NCI-H524 (cell line): Measurements from ENCODE around the gene PPP6R3.
"Not testable (repeated sequence)": the region's sequence is repeated elsewhere in the genome, so short reads cannot be mapped to it uniquely, and the experiment has no call there.

Source experiments
- DNase-seq, 2 experiments: peaks; one replicate each; lab custom pipeline; 2025; lab: John Stamatoyannopoulos, UW

The PPP6R3 gene

DNA sequence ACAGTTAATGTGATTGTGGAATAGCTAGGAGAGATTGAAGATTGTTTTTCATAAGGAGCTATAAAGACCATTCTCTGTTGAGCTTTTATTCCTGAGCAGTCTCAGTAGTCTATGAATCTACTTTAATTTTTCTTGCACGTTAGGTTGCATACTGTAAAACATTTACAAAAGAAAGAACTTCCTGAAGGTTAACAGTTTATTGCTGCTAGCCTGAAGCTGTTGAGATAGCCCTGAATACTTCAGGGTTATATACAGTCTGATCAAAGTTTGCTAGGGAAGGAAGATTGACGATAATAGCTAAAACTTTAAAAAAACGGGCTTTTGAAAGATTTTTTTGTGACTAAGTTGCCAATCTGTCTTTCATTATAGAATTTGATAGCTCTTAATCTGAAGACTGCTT, 64.8 kb downstream of the PPP6R3 start:
- no peak for DNase-seq

DNA sequence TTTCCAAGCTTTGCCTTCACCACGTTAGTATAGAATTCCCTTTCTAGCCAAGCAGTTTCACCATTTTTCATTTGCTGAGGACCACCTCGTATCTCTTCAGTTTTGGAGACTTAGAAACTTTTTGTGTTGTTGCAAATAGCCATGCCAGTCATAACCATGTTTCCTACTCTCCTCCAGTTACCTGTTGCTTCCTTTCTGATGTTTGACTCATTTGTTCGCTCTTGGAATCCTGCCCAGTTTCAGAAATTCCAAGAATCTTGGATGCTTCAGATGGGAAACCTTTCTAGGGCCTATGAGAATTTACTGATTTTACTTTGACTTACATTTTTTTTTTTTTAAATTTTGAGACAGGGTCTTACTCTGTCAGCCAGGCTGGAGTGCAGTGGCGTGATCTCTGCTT, 65.4 kb downstream of the PPP6R3 start:
- DNase-seq = no peak

DNA sequence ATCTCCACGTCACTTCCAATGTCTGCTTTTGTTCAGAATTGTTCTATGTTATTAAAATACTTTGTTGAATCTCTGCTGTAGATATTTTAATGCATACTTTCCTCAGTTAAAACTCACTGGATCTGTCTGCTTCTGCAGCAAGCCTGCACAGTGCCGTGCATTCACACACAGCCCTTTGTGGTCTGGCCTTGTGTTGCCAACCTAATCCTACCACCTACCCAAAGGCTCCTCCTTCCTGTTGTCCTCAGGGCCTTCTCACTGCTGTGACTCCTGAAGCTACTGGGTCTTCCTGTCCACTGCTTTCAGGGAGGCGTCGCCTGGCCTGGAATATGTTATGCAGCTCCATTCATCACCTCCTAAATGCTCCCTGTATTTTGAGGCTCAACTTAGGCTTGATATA, 67.0 kb downstream of the PPP6R3 start:
- no peak for DNase-seq

DNA sequence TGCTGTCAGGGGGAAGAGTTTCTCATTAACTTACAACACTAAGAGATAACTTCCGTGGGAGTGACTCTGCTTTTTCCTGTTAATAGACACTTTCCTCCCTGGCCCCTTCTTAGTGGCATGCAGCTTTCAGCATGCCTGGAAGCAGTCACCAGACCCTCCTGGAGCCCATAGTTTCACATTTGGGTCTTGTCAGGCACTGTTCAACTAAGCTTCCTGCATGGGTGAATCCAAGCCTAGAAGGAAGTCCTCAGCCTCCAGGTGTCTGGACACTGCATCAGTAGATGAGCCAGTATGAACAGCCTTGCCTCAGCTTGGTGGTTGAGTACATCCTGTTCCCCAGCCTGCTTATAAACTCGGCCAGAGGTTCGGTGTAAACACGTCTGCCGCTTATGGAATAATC, 68.1 kb downstream of the PPP6R3 start:
- no peak for DNase-seq

DNA sequence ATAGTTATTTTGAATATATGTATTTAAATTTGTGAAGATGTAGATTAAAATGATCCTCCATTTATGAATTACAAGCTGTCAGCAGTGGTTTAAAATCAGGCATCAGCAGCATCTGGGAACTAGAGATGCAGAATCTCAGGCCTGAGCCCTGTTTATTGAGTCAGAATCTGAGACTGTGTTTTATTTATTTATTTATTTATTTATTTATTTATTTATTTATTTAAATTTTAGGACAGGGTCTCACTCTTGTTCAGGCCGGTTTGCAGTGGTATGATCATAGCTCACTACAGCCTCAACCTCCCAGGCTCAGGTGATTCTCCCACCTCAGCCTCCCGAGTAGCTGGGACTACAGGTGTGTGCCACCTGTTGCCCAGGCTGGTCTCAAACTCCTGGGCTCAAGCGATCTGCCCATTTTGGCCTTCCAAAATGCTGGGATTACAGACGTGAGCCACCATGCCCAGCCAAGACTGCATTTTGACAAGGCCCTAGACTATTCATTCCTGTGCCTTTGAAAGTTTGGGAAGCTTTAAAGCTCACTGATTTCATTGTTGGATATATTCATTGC, 70.7 kb downstream of the PPP6R3 start:
- DNase-seq = no peak

DNA sequence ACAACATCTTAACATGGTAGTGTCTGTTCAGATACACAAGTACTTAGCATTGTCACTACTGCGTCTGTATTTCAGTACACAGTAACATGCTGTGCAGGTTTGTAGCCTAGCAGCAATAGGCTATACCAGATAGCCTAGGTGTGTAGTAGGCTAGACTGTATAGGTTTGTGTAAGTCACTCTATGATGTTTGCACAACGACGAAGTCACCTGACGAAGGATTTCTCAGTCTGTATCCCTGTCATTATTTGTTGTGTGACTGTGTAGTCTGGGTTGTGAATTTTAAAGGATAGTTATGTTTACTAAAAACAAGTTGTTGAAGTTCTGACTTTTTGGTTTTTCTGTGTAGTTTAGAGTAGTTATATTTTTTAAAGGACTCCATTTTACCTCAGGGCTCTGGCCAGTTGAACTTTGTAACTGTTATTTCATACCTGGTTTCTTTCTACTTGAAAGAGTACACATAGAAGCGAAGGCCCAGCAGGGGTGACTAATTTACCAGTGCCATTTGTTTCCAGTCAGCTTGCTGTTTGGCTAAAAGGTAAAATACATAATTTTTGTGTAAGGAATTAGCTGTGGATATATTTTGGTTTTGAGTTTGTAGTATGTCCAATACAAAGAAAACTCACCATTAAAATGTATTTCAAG, 72.3 kb downstream of the PPP6R3 start:
- no peak for DNase-seq

DNA sequence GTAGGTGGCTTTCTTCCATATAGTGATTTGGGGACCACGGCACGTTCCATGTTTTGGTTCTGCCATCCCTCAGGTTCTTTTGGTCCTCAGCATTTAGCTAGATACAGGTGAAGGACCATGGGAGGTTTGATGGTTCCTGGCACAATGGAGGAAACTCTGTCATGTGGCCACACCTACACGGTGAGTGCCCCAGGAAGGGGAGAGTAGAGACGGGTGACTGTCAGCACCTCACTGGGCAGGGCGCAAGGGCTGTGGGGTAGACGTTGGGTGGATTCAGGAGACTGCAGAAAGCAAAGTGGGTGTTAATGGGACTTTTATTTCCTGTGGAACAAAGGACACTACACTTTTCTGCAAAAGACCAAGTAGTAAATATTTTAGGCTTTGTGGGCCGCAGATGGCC, 73.4 kb downstream of the PPP6R3 start:
- DNase-seq = no peak

DNA sequence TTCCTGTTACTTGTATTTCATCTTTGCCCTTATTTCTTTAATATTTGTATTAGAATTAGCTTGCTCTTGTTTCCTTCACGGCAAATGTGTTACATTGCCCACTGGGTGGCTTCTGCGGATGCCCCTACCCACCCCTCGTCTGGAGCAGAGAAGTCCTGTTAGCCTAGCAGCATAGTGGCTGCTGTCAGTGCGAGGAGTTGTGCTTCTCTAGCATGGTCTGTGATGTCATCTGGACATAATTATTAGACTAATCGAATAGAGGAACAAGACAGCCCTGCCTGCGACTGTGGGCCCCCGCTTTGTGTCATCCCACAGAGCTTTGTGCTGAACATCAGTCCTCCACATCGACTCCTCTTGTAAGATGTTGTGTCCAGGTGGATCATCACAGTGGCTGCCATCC, 74.5 kb downstream of the PPP6R3 start:
- DNase-seq = no peak

DNA sequence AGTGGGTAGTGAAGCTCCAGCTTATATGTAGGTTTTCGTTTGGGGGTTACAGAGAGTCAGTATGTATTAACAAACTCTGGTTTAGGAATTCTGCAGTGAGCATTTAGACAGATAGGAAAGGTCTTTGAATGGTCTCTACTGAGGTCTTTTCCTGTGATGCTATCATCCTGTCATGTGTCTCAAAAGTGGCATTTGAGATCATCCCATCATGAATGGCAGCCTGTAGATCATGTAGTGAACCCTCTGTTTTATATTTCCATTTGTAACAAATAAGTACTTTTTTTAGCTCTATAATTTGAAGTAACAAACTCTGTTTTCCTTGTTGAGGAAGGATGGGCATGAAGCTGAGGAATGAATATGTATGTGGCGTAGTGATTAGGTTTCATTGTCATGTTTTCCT, 76.2 kb downstream of the PPP6R3 start:
- no peak for DNase-seq

DNA sequence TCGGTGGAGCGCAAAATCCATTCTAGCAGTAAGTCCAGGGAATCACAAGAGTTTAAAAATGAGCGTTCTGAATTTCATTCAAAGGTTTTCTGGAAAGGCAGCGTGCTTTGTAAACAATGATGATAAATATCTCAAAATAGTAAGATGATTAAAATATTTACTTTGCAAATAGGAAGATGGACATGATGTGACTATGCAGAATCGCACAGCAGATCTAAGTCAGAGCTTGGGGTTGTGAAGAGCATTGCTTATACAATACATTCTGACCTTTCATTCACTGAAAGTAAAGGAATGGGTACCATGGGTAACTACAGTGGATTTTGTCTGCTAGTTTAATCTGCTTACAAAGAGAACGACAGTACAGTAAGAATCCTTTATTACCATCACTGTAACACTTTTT, 77.5 kb downstream of the PPP6R3 start:
- no peak for DNase-seq

DNA sequence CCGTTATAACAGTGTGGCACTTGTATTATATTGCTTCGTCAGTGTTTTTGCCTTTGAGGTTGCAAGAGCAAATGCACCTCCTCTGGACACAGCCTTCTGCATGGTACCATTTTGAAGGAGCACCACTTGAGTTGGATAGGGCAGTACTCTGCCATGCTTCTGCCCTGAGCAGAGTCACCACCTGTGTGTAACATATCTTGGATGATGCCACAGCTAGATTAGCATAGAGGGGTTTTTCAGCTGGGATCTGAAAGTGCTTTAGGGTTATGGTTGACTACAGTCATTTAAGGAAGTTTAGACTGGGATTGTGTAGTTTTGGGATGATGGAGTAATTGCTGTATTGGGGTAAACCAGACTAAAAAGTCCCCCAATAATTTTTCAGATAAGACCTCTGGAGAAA, 78.8 kb downstream of the PPP6R3 start:
- DNase-seq = peak in 1 of 2 experiments; percentile 20

DNA sequence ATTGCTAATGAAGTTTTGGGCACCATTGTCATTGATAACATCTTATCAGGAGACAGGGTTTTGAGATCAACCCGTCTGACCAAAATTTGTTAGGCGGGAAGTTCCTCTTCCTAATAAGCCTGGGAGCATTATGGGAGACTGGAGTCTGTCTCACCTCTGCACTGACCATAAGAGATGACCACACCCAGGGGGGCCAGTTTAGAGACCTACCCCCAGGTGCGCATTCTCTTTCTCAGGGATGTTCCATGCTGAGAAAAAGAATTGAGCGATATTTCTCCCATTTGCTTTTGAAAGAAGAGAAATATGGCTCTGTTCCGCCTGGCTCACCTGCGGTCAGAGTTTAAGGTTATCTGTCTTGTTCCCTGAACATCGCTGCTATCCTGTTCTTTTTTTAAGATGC, 80.0 kb downstream of the PPP6R3 start:
- DNase-seq = not testable (repeated sequence)

DNA sequence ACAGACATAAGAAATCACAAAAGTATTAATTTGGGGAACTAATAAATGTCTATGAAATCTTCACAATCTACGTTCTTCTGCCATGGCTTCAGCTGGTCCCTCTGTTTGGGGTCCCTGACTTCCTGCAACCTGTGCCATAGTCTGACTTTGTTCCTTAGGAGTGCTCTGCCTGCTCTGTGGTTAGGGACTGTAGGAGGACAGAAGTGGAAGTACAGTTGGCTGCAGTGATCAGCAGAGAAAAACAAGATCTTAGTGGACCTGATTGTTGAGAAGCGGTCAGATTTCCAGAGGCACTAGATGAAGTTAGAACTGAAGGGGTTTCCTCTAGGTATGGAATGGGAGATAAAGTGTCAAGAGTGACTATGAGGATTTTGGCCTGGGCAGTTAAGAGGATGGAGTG, 80.6 kb downstream of the PPP6R3 start:
- DNase-seq = no peak

DNA sequence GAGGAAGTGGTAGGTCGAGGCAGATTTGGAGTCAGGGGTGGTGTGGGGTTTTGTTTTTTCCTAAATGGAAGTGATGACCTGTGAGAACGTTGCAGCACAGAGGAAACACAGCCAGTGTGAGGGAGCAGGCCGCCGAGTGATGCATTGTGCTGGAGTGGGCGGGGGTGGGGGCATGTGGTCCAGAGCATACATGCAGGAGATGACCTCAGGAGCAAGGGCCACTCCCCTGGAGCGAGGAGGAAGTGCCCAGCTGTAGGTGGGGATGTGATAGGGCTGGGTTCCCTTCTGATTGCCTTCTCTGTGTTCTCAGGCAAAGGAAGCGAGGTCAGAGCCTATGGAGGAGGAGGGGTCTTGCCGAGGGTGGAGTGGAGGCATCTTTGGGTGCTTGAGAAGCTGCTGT, 81.4 kb downstream of the PPP6R3 start:
- no peak for DNase-seq

DNA sequence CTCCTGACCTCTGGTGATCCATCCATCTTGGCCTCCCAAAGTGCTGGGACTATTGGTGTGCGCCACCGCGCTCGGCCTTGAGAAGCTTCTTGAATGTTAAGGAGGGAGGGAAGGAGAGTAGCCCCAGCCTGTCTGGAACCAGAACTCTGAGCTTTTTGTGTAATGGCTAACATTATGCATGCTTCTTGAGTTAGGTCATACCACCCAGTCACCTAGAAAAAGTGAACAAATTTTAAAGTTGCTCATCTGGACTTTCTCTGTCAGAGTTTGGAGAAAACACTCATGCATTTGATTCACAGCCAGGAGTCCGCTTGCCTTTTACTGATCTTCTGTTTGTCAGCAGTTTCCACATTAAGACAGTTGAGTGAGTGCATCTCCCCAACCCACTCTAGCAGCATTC, 82.1 kb downstream of the PPP6R3 start:
- no peak for DNase-seq

DNA sequence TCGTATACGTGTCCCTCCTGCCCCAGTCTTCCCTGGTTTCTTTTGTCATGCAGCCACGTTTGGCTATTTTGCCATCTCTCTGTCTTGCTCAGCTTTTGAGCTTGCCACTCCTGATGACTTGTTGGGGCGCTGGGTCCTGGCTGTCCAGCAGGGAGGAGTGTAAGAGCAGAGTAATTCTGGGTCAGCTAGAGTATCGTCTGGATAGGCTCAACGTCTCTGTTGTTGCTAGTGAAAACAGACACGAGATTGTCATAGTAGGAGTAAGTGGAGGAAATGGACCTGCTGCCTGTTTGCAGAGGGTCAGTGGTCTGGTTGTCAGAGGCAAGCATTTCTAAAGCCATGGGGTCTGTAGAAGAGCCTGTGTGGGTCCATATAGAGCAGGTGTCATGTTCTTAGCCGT, 83.0 kb downstream of the PPP6R3 start:
- no peak for DNase-seq

DNA sequence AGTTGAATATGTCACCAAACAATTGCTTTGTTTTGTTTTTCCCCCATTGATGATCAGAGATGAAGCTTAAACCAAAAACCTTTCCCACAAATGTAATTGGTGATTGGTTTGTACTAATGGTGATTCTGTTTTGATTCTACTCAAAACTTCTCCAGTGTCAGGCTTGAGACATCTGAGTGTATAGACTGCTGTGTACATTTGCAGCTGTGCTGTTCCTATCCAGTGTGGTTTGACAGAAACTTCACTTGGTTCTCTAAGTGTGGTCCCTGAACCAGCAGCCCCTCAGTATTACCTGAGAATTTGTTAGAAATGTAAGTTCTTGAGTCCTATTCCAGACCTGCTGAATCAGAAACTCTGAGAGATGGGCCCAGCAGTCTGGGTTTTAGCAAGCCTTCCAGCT, 84.8 kb downstream of the PPP6R3 start:
- no peak for DNase-seq

DNA sequence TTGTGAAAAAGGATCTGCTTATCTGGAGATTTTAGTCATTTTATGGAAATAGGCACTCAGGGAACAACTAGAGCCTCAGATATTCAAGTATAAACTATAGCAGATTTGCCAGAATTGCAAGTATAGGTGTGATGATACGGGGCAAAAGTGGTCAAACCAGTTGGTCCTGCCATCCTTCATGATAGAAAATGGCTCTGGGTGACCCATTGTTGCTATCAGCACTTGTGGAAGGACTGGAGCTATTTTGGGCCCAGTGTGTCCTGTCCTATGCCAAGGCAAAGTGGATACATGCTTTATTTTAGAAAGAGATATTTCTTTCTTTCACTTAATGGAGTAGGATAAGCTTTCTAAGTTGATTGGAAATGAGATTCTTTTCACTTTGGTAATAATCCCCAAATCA, 85.2 kb downstream of the PPP6R3 start:
- no peak for DNase-seq

DNA sequence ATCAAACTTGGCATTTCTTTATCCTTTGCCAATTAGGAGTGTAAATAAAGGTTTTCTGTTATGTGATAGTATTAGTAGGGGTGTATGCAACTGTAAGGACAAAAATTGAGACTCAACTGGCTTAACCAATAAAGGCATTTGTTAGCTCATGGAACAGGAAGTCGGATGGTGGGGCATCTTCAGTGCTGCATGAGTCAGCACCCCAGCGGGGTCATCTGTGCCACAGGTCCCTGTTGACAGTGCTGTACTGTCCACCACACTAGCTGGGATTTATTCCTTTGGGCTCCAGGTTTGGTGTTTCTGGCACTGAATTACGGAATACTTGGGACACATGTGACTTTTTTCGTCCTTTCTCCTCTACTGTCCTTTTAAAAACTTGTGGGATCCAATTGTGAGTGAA, 86.0 kb downstream of the PPP6R3 start:
- no peak for DNase-seq

DNA sequence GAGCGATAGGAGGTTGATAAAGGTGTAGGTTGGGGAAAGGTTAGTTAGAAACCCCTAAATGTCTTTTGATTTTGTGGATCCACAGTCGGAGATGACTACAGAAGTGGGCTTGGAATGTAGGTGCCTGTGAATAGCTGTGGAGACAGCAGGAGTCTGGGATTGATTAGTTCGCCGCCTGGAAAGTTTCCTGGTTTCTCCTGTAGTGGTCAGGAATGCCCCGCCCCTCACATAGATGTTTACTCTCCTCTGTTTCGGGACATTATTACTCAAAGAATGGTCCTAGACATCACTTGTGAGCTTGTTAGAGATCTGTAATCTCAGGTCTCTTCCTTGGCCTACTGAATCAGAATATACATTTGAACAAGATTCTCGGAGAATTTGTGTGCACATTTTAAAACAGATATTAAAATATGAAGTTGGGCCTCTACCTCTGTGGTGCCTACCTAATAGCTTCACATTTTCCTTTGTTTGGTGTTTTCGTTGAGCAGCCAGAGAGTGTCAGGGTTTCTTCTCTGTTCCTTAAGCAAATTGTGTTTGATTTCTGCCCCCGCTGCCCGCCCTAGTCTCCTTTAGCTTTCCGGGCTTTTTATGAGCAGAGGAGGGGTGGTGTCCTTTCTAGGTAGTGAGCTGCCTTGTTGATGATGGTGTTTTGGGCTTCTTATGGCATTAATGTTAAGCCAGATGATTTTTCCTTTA, 89.4 kb downstream of the PPP6R3 start:
- DNase-seq = no peak

DNA sequence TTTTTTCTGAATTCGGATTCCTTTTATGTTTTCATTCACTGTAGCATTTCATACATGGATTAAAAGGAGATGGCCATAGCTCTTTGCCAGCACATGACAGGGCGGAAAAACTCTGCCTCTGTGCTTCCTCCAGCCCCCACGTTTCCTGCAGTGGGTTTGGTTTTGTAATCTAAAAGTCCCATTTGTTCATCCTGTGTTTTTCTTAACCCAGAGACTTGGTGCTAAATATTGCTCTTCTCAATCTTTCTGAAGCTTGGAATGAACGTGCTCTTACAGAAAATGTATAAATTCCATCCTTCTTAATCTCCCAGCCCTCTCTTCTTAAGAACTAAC, 89.9 kb downstream of the PPP6R3 start:
- DNase-seq = no peak

DNA sequence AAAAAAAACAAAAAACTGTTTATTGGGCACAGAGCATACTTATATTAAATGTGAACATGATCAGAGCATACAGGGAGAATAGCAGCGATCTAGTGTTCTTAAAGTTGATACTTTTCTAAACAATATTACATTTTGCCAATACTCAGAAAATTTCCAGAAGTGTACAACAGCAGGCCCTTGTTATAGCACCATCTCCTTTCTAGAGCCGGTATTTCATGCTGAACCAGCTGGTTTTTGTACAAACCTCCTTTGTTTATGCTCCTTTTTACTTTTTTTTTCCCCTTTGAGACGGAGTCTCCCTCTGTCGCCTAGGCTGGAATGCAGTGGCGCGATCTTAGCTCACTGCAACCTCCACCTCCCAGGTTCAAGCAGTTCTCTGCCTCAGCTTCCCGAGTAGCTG, 90.7 kb downstream of the PPP6R3 start:
- no peak for DNase-seq

DNA sequence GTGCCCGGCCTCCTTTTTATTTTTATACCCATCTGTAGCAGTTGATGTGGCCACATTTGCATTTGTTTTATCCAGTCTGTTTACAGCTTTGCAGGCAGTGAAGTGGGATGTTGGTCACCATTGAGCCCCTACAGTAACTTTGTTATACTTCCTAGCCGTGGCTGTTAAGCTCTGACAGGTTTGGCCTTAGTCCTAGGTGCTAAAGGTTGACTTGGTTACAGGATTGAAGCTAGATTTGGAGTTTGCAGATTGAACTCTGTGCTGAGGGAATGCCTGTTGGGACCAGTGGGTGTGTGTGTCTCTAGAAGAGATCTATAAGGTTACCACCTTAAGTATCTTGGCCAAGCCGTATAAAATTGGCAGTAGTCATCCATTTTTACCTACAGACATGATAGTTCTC, 91.2 kb downstream of the PPP6R3 start:
- DNase-seq = no peak

DNA sequence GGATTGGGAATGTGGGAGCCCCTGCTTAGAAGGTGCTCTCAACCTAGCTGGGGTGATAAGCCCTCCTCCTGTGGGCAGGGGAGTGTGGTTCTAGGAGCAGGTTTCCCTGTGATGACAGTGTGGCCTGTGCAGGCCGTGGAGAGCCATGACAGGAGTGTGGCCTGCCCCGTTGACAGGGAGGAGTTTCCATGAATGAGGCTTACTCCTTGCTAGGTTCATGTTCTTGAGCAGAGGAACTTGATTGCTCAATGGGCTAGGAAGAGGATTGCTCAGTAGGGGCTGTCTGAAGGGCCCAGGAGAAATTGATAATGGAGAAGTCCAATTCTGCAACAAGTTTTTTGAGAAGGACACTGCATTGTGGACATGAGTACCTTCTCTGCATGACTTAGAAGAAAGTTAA, 92.0 kb downstream of the PPP6R3 start:
- DNase-seq = no peak
